ENCODE data around the gene OPRL1. TPM values are rescaled to one million over a fixed set of nuclear protein-coding genes. Genes with fewer than 3 reads are reported as not detected.

The OPRL1 gene
- total RNA-seq, 4 donors from 2014 or later = 0.34 to 0.91 (median 0.76) TPM; not detected in 1

GRCh38 chr20:64113796-64114355, 34.0 kb downstream of the OPRL1 start:
- no peaks in the 10 kb centered on the region for H3K9me3 ChIP-seq
- 56 to 85% methylated on average over 6 to 7 of the region's 13 CpGs for WGBS, 2 donors
- H3K4me1 ChIP-seq = no peaks in the 10 kb centered on the region
- no peak overlapping the region for H3K4me3 ChIP-seq
- no peak for DNase-seq
- no peaks in the 10 kb centered on the region for H3K36me3 ChIP-seq
- TF ChIP-seq CTCF (IDR thresholded peaks at IDR 0.05) (no peak), POLR2A (IDR thresholded peaks at IDR 0.05) (no peak)
- H3K27ac ChIP-seq = no peak overlapping the region
- intact Hi-C loops (cut with DNase I) = no loop called here
- peaks cover 0 to 7% (median 0%) of the 10 kb centered on the region in 4 donors for H3K27me3 ChIP-seq

- DNase-seq = no peak
These were observed 34.6 kb downstream of the OPRL1 start for GRCh38 chr20:64114356-64114971.

GRCh38 chr20:64115171-64115911, 35.5 kb downstream of the OPRL1 start:
- TF ChIP-seq CTCF (IDR thresholded peaks at IDR 0.05) (no peak), POLR2A (IDR thresholded peaks at IDR 0.05) (no peak)
- Histone ChIP-seq H3K27me3 (peaks cover 0 to 5% (median 0%) of the 10 kb centered on the region in 4 donors), H3K9me3 (no peaks in the 10 kb centered on the region), H3K27ac (no peak overlapping the region), H3K36me3 (no peaks in the 10 kb centered on the region), H3K4me1 (peaks cover 0 to 5% (median 4%) of the 10 kb centered on the region in 3 donors), H3K4me3 (no peak overlapping the region)
- DNase-seq = no peak
- 40 to 67% methylated on average over 1 to 3 of the region's 14 CpGs for WGBS, 2 donors
- intact Hi-C loops (cut with DNase I) = no loop called here

More at GRCh38 chr20:64114356-64114971, 34.6 kb downstream of the OPRL1 start:
- H3K4me1 ChIP-seq = no peaks in the 10 kb centered on the region
- intact Hi-C loops (cut with DNase I) = no loop called here
- H3K9me3 ChIP-seq = no peaks in the 10 kb centered on the region
- no peaks in the 10 kb centered on the region for H3K36me3 ChIP-seq
- no peak for TF ChIP-seq CTCF (IDR thresholded peaks at IDR 0.05)
- no peak for TF ChIP-seq POLR2A (IDR thresholded peaks at IDR 0.05)
- H3K27ac ChIP-seq = no peak overlapping the region
- no peak overlapping the region for H3K4me3 ChIP-seq
- WGBS, 2 donors = 76 to 77% methylated on average over 7 to 11 of the region's 14 CpGs
- peaks cover 0 to under 1% (median 0%) of the 10 kb centered on the region in 4 donors for H3K27me3 ChIP-seq

GRCh38 chr20:64116016-64116415, 36.1 kb downstream of the OPRL1 start:
- H3K4me1 ChIP-seq = peaks cover 0 to 10% (median 4%) of the 10 kb centered on the region in 3 donors
- TF ChIP-seq CTCF (IDR thresholded peaks at IDR 0.05) (no peak), POLR2A (IDR thresholded peaks at IDR 0.05) (no peak)

More at GRCh38 chr20:64116016-64116415, 36.1 kb downstream of the OPRL1 start:
- DNase-seq = no peak
- intact Hi-C loops (cut with DNase I) = no loop called here
- Histone ChIP-seq H3K27ac (no peak overlapping the region), H3K9me3 (no peaks in the 10 kb centered on the region), H3K27me3 (peaks cover 0 to 10% (median 0%) of the 10 kb centered on the region in 4 donors), H3K4me3 (no peak overlapping the region), H3K36me3 (no peaks in the 10 kb centered on the region)
- WGBS, 2 donors = 48 to 83% methylated on average over 1 to 6 of the region's 21 CpGs

Data from esophagus squamous epithelium (tissue), 5 donors.